Inferior parietal cortex (tissue), 1 donor: ENCODE results near the gene SLC17A7.
"Not testable (repeated sequence)": the region's sequence is repeated elsewhere in the genome, so short reads cannot be mapped to it uniquely, and the experiment has no call there.

ENCODE experiments used
- DNase-seq: peaks from one replicate; pipeline ENCODE4 v3.0.0-alpha.2; 2016; ENCODE audit errors: extremely low spot score

Gene SLC17A7

DNA sequence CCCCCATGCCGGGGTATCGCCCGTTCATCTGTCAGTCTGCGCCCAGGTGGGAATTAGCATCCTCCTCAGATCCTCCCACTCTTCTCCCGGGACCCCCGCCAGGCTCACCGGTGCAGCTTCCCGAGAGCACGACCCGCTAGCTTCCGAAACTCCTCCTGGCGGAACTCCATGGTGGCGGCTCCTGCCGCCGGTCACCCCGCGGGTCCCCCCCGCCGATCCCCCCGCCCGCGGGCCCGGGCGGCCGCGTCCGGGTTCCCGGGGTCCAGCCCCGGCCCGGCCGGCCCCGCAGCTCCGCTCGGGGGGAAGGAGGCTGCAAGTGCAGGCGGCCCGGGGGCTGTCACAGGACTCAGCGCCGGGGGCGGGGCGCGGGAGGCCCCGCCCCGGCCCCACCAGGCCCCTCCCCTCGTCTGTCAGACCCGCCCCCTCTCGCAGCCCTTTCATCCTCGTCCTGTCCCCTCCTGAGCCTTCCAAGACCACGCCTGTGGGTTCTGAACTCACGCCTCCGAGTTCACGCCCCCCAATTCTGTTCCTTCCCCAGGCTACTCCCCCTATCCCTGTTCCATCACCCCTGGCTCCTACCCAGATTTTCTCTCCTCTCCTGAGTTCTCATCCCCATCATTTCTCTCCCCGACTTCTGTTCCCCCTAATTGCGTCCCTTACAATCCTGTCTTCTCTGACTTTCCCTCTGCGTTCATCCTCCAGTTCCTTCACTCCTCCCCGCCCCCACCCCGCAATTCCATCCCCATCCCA lies at the start of gene SLC17A7:
Gene SLC17A7 (minus strand): TSS at position 318 of the 750 bp plus-strand sequence. CDS start 148 bp downstream, at position 170.
- DNase-seq = no peak

DNA sequence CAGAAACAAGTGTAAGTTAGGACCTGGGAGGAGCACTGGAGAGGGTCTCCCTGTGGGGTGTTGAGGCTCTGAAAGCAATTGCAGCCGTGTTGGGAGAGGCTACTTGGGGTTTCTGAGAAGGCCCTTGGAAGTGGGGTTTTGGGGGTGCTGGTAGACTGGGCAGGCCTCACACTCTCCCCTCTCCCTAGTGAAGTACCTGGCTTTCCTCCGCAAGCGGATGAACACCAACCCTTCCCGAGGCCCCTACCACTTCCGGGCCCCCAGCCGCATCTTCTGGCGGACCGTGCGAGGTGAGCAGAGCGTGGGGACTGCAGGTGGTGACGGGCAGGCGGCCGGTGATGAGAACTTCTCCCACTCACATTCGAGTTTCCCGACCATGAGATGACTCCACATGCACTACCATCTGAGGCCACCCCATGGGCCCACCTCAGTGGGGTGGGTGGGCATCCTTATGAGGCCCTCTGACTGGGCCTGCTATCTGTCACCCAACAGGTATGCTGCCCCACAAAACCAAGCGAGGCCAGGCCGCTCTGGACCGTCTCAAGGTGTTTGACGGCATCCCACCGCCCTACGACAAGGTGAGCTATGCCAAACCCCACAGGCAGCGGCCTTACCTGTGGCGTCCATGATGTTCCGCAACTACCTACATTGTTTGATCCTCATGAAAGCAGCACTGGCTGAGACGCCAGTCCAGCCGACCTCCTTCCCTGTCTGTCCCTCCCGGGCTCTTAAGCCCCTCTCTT lies 49.1 kb upstream of the SLC17A7 start:
- DNase-seq = no peak

DNA sequence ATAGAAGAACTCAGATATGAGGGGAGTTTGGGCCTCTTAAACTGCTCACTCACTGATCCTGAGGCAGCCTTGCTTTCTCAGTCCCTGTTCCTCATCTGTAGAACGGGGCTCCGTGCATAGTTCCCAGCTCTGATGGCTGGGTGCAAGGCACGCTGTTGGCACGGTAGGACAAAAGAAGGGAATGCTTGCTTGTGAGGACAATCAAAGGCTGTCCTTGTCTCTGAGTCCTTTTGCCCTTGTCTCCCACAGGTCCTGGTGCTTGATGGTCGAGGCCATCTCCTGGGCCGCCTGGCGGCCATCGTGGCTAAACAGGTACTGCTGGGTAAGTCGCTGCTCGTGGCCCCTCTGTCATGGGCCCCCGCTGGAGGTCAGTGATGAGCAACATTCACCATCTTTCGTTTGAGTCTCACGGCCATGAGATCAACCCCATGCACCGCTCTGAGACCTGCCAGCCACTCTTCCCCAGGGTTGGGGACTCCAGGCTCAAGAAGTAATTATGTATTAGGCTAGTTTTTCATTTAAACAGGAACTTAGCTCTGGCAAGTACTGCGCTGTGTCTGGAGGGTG lies 48.4 kb upstream of the SLC17A7 start:
- DNase-seq = no peak

DNA sequence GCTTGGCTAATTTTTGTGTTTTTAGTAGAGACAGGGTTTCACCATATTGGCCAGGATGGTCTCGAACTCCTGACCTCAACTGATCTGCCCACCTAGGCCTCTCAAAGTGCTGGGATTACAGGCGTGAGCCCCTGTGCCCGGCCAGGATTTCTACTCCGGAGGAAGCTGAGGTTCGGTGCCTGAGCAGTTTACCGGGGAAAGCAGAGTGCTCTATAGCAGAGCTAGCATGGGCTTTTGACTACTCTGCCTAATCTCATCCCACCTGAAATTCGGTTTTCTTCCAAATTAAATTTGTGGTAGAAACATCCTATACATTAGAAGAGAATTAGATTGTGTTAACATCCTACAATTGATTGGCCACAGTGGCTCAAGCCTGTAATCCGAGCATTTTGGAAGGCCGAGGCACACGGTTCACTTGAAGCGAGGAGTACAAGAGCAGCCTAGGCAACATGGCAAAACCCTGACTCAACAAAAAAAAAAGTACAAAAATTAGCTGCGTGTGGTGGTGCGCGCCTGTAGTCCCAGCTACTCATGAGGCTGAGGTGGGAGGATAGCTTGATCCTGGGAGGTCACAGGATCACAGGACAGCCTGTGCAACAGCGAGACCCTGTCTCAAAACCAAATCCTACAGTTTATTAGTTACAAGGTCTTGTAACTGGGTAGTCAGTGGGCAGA lies 47.7 kb upstream of the SLC17A7 start:
- no peak for DNase-seq

DNA sequence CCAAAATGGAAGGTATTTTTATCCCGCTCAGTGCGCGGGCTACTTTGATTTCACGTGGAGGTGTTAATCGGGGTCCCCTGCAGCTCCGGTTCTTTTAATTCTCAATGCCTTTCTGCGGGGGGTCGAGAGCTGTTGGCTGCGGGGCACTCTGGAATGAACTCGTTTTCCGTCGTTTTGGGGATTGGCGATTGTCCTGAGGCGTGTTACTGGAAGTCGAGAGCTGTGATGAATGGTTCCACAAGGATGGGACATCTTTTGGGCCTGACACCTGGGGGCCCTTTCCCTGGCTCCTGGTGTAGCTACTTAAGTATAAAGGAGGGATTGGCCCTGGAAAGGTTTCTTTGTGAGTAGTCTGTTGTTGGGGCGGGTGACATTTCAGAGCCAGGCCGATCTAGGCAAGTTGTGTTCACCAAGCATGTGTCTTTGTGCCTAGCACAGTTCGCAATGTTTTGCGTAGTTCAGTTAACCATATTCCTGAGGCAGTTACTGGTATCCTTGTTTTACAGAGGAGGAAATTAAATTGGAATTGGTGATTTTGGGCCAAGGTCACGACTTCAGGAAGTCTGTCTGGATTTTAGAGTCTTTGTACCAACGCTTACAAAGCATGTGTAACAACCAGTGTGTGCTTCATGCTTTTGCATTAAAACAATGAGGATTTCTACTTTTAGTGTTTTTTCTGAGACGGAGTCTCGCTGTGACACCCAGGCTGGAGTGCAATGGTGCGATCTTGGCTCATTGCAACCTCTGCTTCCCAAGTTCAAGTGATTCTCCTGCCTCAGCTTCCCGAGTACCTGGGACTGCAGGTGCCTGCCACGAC lies 46.9 kb upstream of the SLC17A7 start:
- no peak for DNase-seq

DNA sequence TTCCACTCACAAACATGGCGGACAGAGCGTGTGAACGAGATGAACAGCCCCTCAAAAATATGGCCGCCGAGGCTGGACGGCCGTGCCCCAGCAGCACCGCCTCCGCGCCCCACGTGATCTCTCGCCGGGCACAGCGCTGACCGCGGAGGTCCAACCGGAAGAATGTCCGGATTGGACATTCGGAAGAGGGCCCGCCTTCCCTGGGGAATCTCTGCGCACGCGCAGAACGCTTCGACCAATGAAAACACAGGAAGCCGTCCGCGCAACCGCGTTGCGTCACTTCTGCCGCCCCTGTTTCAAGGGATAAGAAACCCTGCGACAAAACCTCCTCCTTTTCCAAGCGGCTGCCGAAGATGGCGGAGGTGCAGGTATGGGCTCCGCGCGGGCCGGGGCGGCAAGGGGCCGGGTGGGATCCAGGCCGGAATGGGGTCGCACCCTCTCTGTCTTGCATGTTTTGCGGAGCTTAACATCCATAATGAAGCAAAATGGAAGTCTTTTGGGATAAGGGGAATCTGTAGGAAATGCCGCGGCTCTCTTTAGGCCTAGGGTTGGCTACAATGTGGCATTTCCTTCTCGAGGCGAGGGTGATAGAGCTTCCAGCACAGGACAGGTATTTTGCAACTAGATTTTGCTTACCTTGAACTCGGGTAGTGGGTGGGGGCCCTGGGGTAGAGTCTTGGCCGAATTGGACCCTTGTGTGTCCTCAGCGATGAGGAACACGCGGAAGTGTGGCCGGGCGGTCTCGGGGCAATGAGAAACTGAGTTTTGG lies 46.1 kb upstream of the SLC17A7 start, which contains the start of gene RPL13A:
Gene RPL13A (plus strand): TSS at position 332 of the 769 bp plus-strand sequence. CDS start 22 bp downstream, at position 354.
- peak; percentile 100 for DNase-seq

DNA sequence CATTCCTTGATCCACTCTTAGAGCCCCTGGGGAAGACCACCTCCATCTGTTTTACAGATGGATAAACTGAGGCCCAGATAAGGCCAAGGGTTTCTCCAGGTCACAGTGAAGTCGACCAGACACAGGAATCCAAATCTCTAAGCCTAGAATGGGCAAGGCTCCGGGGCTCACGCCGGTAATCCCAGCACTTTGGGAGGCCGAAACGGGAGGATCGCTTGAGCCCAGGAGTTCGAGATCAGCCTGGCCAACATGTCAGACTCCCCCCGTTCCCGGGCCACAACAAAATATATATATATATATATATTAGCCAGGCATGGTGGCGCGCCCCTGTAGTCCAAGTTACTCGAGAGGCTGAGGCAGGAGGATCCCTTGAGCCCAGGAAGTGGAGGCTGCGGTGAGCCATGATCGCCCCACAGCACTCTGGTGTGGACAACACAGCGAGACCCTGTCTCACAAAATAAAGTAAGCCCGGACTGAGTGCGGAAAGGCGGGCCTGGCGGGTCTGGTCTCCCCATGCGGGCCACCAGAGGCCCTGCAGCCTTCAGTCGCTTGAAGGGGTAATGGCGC lies 45.5 kb upstream of the SLC17A7 start:
- no peak for DNase-seq

DNA sequence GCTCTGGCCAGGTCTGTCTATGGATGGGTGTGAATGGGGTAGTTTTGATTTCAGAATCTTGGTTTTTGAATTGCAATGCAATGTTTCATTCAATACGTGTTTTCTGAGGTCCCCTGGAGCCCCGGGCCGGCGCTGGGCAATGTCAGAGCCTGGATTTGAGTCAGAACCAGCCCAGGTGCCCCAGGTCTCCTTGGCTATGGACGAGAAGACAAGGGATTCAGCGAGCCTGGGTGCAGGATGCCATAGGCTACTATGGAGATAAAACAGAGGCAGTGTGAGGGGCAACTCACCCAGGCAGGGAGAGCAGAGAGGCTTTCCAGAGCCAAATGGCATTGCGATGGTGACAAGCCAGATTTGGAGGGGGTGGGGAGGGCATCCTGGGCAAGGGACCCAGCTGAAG lies 44.9 kb upstream of the SLC17A7 start:
- DNase-seq = no peak

DNA sequence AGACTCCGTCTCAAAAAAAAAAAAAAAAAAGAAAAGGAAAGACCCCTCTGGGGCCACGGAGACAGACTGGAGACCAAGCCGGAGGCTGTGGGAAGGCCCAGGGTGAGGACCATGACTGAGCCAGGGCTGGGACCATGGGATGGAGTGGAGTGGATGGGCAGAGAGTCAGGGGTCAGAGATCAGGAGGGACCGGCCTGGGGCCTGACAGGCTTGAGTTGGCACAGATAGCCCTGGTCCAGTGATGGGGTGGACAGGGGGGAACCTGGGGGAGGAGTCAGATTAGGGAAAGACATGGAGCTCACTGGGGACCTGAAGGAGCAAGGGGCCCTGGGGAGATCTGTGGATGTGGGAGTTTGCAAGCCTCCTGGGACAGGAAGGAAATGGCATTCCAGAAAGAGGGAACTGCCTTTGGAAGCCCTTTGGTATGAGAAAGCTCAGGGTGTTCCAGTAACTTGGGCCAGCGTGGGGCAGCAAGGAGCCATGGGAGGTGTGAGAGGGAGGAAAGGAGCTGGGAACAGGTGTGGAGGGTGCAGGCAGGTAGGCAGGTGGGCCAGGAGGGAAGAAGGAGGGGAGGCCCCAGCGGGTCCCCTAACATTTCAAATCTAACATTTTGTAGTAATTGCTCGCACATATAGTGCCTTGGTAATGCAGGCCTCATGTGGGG lies 39.8 kb upstream of the SLC17A7 start:
- no peak for DNase-seq

DNA sequence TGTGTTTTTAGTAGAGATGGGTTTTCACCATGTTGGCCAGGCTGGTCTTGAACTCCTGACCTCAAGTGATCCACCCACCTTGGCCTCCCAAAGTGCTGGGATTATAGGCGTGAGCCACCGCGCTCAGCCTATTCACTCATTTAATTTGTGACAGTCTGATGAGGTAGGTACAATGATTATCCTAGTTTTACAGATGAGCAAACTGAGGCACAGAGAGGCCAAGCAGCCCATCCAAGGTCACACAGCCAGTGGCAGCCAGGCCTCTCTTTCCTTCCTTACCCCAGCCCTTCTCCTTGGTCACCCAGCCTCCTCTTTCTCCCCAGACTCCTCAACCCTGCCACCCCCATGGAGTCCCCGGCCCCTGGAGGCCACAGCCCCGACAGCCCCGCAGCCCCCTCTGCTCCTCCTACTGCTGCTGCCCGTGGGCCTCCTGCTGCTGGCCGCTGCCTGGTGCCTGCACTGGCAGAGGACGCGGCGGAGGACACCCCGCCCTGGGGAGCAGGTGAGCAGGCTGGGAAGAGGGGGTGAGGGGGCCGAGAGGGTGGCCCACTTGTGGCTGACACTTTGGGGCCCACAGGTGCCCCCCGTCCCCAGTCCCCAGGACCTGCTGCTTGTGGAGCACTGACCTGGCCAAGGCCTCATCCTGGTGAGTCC lies 38.8 kb upstream of the SLC17A7 start:
- DNase-seq = no peak

DNA sequence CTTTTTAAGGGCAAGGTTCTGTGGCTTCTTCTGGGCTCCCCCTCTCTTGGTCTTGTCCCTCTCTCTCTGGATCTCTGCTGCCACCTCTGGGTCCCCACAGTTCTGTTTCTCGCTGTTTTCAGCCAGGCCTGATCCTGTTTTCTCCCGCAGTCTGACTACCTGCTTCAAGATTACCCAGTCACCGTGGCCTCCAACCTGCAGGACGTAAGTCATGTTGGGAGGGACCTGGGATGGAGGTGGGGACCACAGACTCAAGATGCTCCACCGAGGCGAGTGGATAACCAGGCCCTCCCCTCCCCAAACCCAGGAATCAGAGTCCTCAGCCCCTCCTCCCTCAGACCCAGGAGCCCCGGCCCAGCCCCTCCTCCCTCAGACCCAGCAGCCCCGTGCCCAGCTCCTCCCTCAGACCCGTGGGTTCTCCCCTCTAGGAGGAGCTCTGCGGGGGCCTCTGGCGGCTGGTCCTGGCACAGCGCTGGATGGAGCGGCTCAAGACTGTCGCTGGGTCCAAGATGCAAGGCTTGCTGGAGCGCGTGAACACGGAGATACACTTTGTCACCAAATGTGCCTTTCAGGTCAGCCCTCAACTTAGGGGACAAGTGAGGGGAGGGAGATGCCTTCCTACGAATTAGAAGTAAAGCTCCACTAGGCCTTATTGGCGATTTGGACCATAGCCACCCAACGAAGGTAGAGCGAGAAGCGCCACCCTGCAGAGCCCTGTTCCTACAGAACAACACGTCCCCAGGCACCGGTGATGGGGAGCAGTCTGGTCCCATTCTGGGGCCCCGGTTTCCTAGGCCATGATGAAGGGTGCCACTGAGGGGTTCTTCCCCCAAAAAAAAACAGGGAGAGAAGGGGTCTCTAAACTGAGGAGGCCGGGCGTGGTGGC lies 34.9 kb upstream of the SLC17A7 start:
- no peak for DNase-seq

DNA sequence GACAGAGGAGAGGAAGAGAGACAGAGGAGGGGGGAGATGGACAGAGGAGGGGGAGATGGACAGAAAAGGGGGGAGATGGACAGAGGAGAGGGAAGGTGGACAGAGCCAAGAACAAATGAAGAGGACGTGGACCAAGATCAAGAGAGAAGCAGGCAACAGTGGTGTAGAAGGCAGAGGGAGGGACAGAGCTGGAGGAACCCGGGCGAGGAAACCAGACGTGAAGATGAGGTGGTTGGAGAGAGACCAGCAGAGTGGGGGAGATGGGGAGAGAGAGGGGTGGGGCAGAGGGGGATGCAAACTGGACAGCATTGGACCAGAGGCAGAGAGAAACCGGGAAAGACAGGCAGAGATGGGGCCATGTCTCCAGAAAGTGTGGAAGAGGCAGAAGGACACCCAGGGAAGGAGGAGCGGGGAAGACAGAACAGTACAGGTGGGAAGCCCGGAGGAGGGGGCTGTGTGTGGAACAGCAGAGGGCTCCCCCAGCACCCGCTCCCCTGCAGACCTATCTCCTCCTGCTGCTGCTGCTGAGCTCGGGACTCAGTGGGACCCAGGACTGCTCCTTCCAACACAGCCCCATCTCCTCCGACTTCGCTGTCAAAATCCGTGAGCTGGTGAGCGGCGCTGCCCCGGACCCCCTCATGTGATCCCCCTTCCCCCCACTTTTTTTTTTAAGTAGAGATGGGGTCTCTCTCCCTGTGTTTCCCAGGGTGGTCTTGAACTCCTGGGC lies 34.0 kb upstream of the SLC17A7 start:
- DNase-seq = no peak

DNA sequence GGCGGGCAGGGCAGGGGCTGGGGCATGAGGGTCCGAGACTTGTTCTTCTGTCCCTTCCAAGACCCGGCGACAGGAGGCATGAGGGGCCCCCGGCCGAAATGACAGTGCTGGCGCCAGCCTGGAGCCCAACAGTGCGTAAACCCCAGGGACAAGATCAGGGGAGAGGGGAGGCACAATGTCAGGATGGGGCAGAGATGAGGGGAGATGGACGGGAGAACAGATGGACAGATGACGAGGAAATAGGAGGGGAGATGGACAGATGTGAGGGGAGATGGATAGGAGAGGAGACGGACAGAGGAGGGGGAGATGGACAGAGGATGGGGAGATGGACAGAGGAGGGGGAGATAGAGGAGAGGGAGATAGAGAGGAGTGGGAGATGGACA lies 33.2 kb upstream of the SLC17A7 start:
- DNase-seq = no peak

DNA sequence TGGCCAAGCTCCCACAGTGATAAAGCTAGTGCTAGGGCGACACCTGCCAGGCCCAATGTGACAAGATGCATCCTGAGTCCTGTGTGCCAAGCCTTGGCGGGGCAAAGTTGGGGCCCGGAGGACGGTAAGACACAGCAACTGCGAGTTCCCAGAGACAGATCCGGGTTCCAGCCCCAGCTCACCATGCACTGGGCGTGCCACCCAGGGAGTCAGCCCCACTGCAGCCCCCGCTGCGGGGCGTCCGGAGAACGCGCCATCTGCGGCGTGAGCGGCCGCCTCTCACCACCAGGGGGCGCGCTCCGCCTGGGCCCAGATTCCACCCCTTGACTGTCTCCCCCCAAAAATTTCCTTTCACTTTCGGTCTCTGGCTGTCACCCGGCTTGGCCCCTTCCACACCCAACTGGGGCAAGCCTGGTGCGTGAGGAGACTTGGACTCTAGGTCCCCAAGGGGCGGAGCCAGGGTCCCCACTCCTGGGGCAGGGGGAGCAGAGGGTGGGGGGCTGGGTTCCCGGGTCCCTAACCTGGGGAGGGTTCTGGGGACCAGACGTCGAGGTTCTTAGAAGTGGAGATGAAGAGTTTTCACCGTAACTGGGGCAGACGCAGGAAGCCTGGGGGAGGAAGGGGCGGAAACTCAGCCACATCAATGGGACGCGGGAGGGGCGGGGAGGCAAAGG lies 32.7 kb upstream of the SLC17A7 start, which contains the start of gene FLT3LG:
Gene FLT3LG (plus strand): TSS at position 348 of the 674 bp plus-strand sequence. CDS start 425 bp downstream, outside the sequence.
- DNase-seq = peak; percentile 58

DNA sequence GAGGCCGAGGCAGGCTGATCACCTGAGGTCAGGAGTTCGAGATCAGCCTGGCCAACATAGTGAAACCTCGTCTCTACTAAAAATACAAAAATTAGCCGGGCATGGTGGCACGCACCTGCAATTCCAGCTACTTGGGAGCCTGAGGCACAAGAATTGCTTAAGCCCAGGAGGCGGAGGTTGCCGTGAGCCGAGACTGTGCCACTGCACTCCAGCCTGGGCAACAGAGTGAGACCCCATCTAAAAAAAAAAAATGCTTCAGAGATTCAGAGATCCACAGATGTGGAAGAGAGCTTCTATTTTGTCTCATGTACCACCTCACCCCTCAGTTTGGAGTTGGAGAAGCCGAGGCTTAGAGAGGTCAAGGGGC lies 32.2 kb upstream of the SLC17A7 start:
- not testable (repeated sequence) for DNase-seq

DNA sequence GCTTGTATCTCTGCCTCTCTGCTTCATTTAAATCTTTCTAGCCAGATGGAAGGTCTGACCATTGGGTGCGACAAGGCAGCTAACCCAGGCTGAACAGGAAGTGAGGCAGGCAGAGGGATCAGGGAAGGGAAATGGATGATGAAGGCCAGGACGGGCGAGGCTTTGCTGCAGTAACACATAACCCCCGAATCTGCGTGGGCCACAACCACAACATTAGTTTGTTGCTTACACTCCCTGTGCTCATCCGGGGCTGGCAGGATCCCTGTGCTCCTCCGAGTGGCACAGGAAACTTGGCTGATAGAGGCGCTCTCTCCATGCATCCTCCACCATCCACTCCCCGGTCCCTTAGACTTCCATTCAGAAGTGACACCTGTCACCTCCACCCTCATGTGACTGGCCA lies 31.6 kb upstream of the SLC17A7 start:
- DNase-seq = no peak

DNA sequence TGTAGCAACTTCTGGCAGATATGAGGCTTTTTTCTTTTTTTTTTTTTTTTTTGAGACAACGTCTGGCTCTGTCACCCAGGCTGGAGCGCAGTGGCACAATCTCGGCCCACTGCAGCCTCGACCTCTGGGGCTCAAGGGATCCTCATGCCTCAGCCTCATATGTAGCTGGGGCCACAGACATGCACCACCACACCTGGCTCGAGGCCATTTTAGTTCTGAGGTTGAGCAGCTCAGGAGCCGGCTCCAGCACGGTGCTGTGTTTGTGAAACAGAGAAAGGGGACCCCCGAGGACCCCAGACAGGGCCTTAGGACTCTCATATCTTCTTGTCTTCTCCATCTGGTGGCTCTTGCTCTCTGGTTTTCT lies 29.3 kb upstream of the SLC17A7 start:
- no peak for DNase-seq
